Measurements from ENCODE around the gene PPA1. TPM values are rescaled to one million over a fixed set of nuclear protein-coding genes. Genes with fewer than 3 reads are reported as not detected.
"Not testable (repeated sequence)": the region's sequence is repeated elsewhere in the genome, so short reads cannot be mapped to it uniquely, and the experiment has no call there.

PPA1 gene
- polyA plus RNA-seq, 1 donor (not counting 4 experiments of a cell fraction or from before 2014, with no cell fraction given): 324 TPM

- no peaks in the 10 kb centered on the region for H3K27me3 ChIP-seq (ENCODE audit: control insufficient read depth, extremely low read depth, insufficient read depth, low read length)
- H4K20me1 ChIP-seq (ENCODE audit: control insufficient read depth, extremely low read depth, insufficient read depth, low read length): no peaks in the 10 kb centered on the region
- peaks cover 69% of the 10 kb centered on the region for H3K79me2 ChIP-seq (ENCODE audit: control insufficient read depth, insufficient read depth, low read length)
- no peak overlapping the region for H2AFZ ChIP-seq (ENCODE audit: control insufficient read depth, low read length)
- no peak overlapping the region for H3K9ac ChIP-seq (ENCODE audit: control insufficient read depth, extremely low read depth, insufficient read depth, low read length)
- dilution Hi-C loops (cut with MboI; ENCODE audit: extremely low pct_ligation_motif_present, low sequenced_read_pairs): no loop called here
- H3K9me3 ChIP-seq (ENCODE audit: control insufficient read depth, low read depth, low read length): no peaks in the 10 kb centered on the region
- no peak overlapping the region for H3K4me2 ChIP-seq (ENCODE audit: control insufficient read depth, extremely low read depth, insufficient read depth, low read depth, low read length)
- TF ChIP-seq EZH2 (IDR thresholded peaks at IDR 0.05; ENCODE audit: low read length): no peak
- TF ChIP-seq, protein P1, sequence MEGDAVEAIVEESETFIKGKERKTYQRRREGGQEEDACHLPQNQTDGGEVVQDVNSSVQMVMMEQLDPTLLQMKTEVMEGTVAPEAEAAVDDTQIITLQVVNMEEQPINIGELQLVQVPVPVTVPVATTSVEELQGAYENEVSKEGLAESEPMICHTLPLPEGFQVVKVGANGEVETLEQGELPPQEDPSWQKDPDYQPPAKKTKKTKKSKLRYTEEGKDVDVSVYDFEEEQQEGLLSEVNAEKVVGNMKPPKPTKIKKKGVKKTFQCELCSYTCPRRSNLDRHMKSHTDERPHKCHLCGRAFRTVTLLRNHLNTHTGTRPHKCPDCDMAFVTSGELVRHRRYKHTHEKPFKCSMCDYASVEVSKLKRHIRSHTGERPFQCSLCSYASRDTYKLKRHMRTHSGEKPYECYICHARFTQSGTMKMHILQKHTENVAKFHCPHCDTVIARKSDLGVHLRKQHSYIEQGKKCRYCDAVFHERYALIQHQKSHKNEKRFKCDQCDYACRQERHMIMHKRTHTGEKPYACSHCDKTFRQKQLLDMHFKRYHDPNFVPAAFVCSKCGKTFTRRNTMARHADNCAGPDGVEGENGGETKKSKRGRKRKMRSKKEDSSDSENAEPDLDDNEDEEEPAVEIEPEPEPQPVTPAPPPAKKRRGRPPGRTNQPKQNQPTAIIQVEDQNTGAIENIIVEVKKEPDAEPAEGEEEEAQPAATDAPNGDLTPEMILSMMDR (optimal IDR thresholded peaks at IDR 0.05 in 1 of 3, IDR thresholded peaks at IDR 0.05 in 1 of 3, conservative IDR thresholded peaks at IDR 0.05 in 1 of 3; ENCODE audit: extremely low read depth in 1 of 3, insufficient read depth in 2 of 3, low read length in 3 of 3): no peak
- H3K9me1 ChIP-seq (ENCODE audit: control insufficient read depth, extremely low read depth, insufficient read depth, low read length): no peaks in the 10 kb centered on the region
- peaks cover 8 to 31% of the 10 kb centered on the region in 2 experiments for H3K36me3 ChIP-seq (ENCODE audit: control insufficient read depth in 2 of 2, extremely low read depth in 1 of 2, insufficient read depth in 2 of 2, low read length in 2 of 2)
- H3K4me3 ChIP-seq (ENCODE audit: control insufficient read depth in 2 of 3, extremely low read depth in 1 of 3, insufficient read depth in 2 of 3, low read depth in 1 of 3, low read length in 3 of 3): no peak overlapping the region
- no peaks in the 10 kb centered on the region for H3K4me1 ChIP-seq (ENCODE audit: control insufficient read depth, extremely low read depth, insufficient read depth, low read length)
- no peak overlapping the region for H3K27ac ChIP-seq (ENCODE audit: control insufficient read depth, insufficient read depth, low read length)
- no peak for FAIRE-seq
- no peak for DNase-seq (ENCODE audit: low read depth, low spot score)
Measured at GRCh38 chr10:70162151-70162891, 70.9 kb downstream of the PPA1 start.

DNA sequence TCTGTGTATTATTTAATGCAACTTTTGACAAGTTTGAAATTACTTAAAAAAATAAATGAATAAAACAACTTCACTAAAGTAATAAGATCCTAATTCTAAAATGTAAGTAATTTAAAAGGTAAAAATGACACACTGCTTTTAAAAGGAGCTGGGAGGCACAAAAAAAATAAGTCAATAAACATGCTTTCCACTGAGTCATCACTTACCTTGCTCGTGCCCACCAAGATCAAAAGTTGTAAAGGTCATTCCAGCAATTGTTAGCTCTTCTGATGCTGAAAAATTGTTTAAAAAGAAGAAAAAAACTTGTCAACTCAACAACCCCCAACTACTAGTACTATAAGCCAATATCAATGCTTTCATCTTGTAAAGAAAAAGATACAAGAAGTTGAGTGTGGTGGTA, 72.4 kb downstream of the PPA1 start:
- Histone ChIP-seq H3K27me3 (ENCODE audit: control insufficient read depth, extremely low read depth, insufficient read depth, low read length) (no peaks in the 10 kb centered on the region), H3K4me1 (ENCODE audit: control insufficient read depth, extremely low read depth, insufficient read depth, low read length) (no peaks in the 10 kb centered on the region), H3K27ac (ENCODE audit: control insufficient read depth, insufficient read depth, low read length) (no peak overlapping the region), H3K9me3 (ENCODE audit: control insufficient read depth, low read depth, low read length) (no peaks in the 10 kb centered on the region), H3K9me1 (ENCODE audit: control insufficient read depth, extremely low read depth, insufficient read depth, low read length) (no peaks in the 10 kb centered on the region), H3K36me3 (ENCODE audit: control insufficient read depth in 2 of 2, extremely low read depth in 1 of 2, insufficient read depth in 2 of 2, low read length in 2 of 2) (peaks cover 11 to 30% of the 10 kb centered on the region in 2 experiments), H2AFZ (ENCODE audit: control insufficient read depth, low read length) (no peak overlapping the region), H3K4me2 (ENCODE audit: control insufficient read depth, extremely low read depth, insufficient read depth, low read depth, low read length) (no peak overlapping the region), H3K4me3 (ENCODE audit: control insufficient read depth in 2 of 3, extremely low read depth in 1 of 3, insufficient read depth in 2 of 3, low read depth in 1 of 3, low read length in 3 of 3) (no peak overlapping the region), H4K20me1 (ENCODE audit: control insufficient read depth, extremely low read depth, insufficient read depth, low read length) (no peaks in the 10 kb centered on the region), H3K9ac (ENCODE audit: control insufficient read depth, extremely low read depth, insufficient read depth, low read length) (no peak overlapping the region), H3K79me2 (ENCODE audit: control insufficient read depth, insufficient read depth, low read length) (peaks cover 53% of the 10 kb centered on the region)
- dilution Hi-C loops (cut with MboI; ENCODE audit: extremely low pct_ligation_motif_present, low sequenced_read_pairs): no loop called here
- TF ChIP-seq EZH2 (IDR thresholded peaks at IDR 0.05; ENCODE audit: low read length): no peak
- TF ChIP-seq, protein P1 (optimal IDR thresholded peaks at IDR 0.05 in 1 of 3, IDR thresholded peaks at IDR 0.05 in 1 of 3, conservative IDR thresholded peaks at IDR 0.05 in 1 of 3; ENCODE audit: extremely low read depth in 1 of 3, insufficient read depth in 2 of 3, low read length in 3 of 3): no peak
- DNase-seq (ENCODE audit: low read depth, low spot score) (no peak), FAIRE-seq (no peak)

DNA sequence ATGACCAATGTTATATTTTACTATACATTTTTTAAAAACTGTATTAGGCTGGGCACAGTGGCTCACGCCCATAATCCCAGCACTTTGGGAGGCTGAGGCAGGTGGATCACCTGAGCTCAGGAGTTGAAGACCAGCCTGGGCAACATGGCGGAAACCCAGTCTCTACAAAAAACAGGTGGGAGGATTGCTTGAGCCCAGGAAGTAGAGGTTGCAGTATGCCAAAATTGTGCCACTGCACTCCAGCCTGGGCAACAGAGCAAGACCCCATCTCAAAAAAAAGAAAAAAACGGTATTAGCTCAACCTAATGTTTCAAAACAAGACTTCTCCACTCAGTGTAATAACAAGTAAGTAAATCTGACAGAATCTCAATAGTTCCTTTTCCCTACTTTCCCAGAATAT, 73.9 kb downstream of the PPA1 start:
- Histone ChIP-seq H3K36me3 (ENCODE audit: control insufficient read depth in 2 of 2, extremely low read depth in 1 of 2, insufficient read depth in 2 of 2, low read length in 2 of 2) (peaks cover 12 to 36% of the 10 kb centered on the region in 2 experiments), H3K79me2 (ENCODE audit: control insufficient read depth, insufficient read depth, low read length) (peaks cover 41% of the 10 kb centered on the region)
- H4K20me1 ChIP-seq (ENCODE audit: control insufficient read depth, extremely low read depth, insufficient read depth, low read length); H3K4me2 ChIP-seq (ENCODE audit: control insufficient read depth, extremely low read depth, insufficient read depth, low read depth, low read length); H3K27me3 ChIP-seq (ENCODE audit: control insufficient read depth, extremely low read depth, insufficient read depth, low read length); H3K9me1 ChIP-seq (ENCODE audit: control insufficient read depth, extremely low read depth, insufficient read depth, low read length); dilution Hi-C loops (cut with MboI; ENCODE audit: extremely low pct_ligation_motif_present, low sequenced_read_pairs); H3K9ac ChIP-seq (ENCODE audit: control insufficient read depth, extremely low read depth, insufficient read depth, low read length); H3K27ac ChIP-seq (ENCODE audit: control insufficient read depth, insufficient read depth, low read length); H3K4me1 ChIP-seq (ENCODE audit: control insufficient read depth, extremely low read depth, insufficient read depth, low read length); H3K9me3 ChIP-seq (ENCODE audit: control insufficient read depth, low read depth, low read length); DNase-seq (ENCODE audit: low read depth, low spot score); H3K4me3 ChIP-seq (ENCODE audit: control insufficient read depth in 2 of 3, extremely low read depth in 1 of 3, insufficient read depth in 2 of 3, low read depth in 1 of 3, low read length in 3 of 3); FAIRE-seq; H2AFZ ChIP-seq (ENCODE audit: control insufficient read depth, low read length): not testable (repeated sequence)

Measured in keratinocyte (primary cell).